HL-60/S4 treated with phorbol 12-myristate 13-acetate at 8.2 ng/mL for 4 days and 3 days (cell line): ENCODE results near the gene OSBPL10.

Experiments used
- in situ Hi-C: fragments of 300-500 bp; cut with MboI; formaldehyde crosslinking; loops from 2 replicates; pipeline ENCODE4 v1.15.0; 2022; ENCODE audit warnings: low sequenced_read_pairs

OSBPL10 gene

DNA sequence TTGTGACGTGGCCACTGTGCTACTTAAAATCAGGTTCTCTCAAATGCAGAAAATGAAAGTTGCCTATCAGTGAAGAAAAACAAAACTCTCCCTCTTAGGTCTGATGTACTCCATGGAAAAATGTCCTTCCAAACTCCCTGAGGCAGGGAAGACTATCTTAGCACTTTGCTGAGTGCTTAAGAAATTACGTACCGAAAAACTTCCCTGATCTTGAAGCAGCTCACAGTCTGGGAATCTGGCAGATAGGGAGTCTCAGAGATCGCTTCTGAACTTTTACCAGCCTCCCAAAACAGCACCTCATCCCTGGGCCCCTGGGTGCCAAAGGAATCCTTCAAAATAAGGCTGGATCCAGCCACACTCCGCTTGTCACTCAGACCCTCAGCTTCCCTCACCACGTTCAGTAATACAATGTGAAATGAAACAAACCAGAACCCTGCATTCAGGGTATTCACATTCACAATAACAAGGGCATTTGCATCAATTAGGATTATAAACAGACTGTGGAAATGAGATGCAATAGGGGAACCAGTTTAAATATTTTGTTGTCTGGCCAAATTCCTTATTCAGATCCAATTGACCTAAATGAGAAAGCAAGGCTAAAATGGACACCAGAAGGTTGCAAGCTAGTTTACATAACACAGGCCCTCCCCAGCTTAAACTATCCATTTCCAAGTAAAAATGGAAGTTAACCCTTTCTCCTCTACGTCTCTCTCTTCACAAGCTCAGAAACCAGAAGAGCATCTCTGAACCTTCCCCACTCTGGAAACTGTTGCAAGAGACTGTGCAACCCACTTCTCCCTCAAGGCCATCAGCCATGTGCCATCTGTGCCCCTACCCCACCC lies 20.9 kb downstream of the OSBPL10 start:
- in situ Hi-C loops, result no loop called here

- in situ Hi-C loops, result no loop called here
Observed at GRCh38 chr3:31959251-31959650, 21.8 kb downstream of the OSBPL10 start.

DNA sequence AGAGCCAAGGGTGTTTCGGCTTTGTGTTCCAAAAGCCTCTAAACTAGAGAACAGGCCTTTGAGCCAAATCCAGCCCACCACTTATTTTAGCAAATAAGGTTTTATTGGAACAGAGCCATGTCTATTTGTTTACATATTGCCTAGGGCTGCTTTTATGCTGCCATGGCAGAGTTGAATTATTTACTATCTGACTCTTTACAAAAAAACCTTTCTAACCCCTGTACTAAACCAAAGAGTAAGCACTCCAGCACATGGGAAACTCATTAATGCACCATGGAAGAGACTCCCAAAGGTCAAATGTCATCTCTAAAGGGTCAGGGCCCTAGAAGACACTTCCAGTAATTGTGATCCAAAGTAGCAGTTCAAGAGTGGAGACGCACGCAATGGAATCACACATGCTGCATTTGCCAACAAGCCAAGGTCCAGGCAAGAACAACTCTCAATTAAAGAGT lies 22.3 kb downstream of the OSBPL10 start:
- in situ Hi-C loops, result no loop called here

DNA sequence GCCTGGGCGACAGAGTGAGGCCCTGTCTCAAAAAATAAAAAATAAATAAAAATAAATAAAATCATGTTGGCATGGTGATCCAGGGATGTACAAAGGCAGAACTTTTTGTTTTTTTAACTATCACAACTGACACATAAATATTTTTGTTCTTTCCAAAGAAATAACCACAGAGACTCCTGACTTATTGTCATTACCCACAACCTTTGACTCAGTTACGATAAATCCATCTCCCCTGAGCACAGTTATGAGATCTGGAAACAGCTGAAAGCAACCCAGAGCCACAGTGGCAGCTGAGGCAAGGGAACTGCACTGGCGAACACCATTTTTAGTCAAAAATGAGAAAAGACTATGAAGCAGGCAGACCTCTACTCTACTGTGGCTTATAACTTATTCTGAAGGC lies 24.0 kb downstream of the OSBPL10 start:
- in situ Hi-C loops, result no loop called here

DNA sequence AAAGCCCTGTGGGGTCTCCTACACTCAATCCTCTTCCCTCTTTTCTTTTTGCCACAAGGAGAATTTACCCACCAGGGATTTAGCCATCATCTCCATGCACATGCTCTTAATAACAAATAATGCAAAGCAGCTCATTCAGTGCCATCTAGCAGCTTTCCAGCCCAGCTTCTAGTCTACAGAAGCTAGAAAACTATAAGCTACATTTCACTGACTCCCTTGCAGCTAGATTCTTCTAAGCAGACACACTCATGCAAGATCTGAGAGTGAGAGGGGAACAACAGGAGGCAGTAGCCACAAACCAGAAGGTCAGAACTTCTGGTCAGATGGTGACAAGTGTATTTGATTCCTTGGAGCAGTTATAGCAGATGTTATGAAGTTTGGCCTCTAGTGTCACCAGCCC lies 25.5 kb downstream of the OSBPL10 start:
- in situ Hi-C loops, result no loop called here

DNA sequence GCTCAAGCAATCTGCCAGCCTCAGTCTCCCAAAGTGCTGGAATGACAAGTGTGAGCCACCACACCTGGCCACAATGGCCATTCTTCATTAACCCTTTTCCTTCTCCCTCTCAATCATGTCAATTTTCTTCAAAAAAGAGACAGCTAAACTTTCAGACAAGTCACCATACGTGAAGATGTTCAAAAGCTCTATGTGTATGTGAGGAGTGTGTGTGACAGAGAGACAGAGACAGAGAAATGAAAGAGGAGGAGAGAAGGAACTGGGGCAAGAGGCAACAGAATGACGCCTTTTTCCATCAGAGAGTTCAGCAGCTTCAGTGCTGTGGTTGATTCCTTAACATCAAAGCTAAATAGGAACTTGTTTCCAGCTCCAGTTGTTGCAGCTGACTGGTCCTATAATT lies 27.4 kb downstream of the OSBPL10 start:
- in situ Hi-C loops, result no loop called here

- in situ Hi-C loops, result no loop called here
Observed at GRCh38 chr3:31953091-31953490, 28.0 kb downstream of the OSBPL10 start.

DNA sequence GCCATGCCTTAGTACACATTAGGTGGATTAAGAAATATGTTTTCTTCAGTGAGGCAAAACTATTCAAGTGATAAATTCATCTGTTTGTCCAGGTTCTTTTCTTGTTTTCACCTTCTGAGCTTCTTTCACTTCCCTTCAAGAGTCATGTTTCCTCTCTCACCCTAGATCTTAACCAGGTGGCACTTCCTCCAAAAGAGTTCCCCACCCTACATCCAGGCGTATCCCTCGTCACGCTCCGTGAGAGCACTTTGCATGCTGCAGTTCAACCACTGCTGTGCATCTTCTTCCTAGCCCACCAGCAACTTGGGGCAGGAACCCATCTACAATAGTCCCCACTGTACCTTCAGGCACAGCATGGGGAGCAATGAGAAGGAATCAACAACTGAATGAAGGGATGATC lies 28.9 kb downstream of the OSBPL10 start:
- in situ Hi-C loops, result no loop called here

GRCh38 chr3:31948280-31948679 lies 32.8 kb downstream of the OSBPL10 start:
- in situ Hi-C loops, result no loop called here

- in situ Hi-C loops, result no loop called here
Observed at GRCh38 chr3:31947671-31948091, 33.4 kb downstream of the OSBPL10 start.

- in situ Hi-C loops, result no loop called here
Observed at GRCh38 chr3:31947162-31947561, 33.9 kb downstream of the OSBPL10 start.

GRCh38 chr3:31946484-31947081 lies 34.5 kb downstream of the OSBPL10 start:
- in situ Hi-C loops, result no loop called here

GRCh38 chr3:31945738-31946052 lies 35.4 kb downstream of the OSBPL10 start:
- in situ Hi-C loops, result no loop called here

DNA sequence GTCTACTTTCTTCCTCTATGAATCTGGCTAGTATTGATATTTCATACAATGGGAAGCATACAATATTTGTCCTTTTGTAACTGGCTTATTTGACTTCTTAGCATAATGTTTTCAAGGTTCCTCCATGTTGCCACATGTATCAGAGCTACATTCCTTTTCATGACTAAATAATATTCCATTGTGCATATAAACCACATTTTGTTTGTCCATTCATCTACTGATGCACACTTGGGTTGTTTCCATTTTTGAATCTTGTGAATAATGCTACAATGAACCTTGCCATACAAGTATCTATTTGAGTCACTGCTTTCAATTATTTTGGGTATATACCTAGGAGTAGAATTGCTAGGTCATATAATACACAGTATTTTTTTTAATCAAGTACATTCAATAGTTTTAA lies 38.0 kb downstream of the OSBPL10 start:
- in situ Hi-C loops, result no loop called here

DNA sequence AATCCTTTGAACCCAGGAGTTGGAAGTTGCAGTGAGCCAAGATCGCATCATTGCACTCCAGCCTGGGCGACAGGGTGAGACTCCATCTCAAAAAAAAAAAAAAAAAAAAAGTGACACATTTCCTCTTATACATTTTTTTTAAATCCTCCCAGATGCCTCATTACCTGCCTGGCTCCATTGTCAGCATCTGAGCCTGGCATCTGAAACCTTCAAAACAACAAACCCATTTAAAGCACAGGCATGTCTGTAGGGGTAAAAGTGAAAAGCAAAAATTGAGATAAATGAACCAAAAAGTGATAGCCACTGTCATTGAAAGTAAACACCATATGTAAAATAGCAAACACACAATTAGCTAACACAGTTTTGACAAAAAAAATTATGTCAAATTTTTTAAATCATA lies 38.6 kb downstream of the OSBPL10 start:
- in situ Hi-C loops, result no loop called here

- in situ Hi-C loops, result no loop called here
Observed at GRCh38 chr3:31937225-31937624, 43.8 kb downstream of the OSBPL10 start.

- in situ Hi-C loops, result no loop called here
Observed at GRCh38 chr3:31936420-31937060, 44.5 kb downstream of the OSBPL10 start.

- in situ Hi-C loops, result no loop called here
Observed at GRCh38 chr3:31934866-31935265, 46.2 kb downstream of the OSBPL10 start.

GRCh38 chr3:31934018-31934417 lies 47.0 kb downstream of the OSBPL10 start:
- in situ Hi-C loops, result no loop called here

GRCh38 chr3:31932990-31933389 lies 48.1 kb downstream of the OSBPL10 start:
- in situ Hi-C loops, result no loop called here

GRCh38 chr3:31929826-31930502 lies 51.1 kb downstream of the OSBPL10 start:
- in situ Hi-C loops, result no loop called here

GRCh38 chr3:31927811-31928210 lies 53.3 kb downstream of the OSBPL10 start:
- in situ Hi-C loops, result no loop called here
